ENCODE results near the gene CEACAM1. TPM values are rescaled to one million over a fixed set of nuclear protein-coding genes. Genes with fewer than 3 reads are reported as not detected.

CEACAM1 gene
- total and polyA plus RNA-seq, 2 donors (not counting 1 experiment from before 2014, with no cell fraction given) = 0.03 TPM; not detected in 1

- no peak overlapping the region for H3K9ac ChIP-seq (ENCODE audit: insufficient read depth, low read length)
- H3K4me2 ChIP-seq (ENCODE audit: extremely low read depth, insufficient read depth, low read length) = no peak overlapping the region
- H3K9me3 ChIP-seq (ENCODE audit: control insufficient read depth, insufficient read depth, low read depth, low read length) = no peaks in the 10 kb centered on the region
- no peak for DNase-seq (ENCODE audit: low read depth in 2 of 2)
- TF ChIP-seq CTCF (conservative IDR thresholded peaks at IDR 0.05 in 1 of 2, IDR thresholded peaks at IDR 0.05 in 1 of 2; ENCODE audit: low read depth in 1 of 2, low read length in 2 of 2) = no peak
- no peak for TF ChIP-seq EZH2 (IDR thresholded peaks at IDR 0.05; ENCODE audit: low read length, missing control alignments)
- no peaks in the 10 kb centered on the region for H3K4me1 ChIP-seq (ENCODE audit: control insufficient read depth, extremely low read depth, insufficient read depth, low read length)
- H3K27ac ChIP-seq (ENCODE audit: insufficient read depth, low read length) = no peak overlapping the region
- no peak overlapping the region for H2AFZ ChIP-seq (ENCODE audit: low read length)
- H3K79me2 ChIP-seq (ENCODE audit: control insufficient read depth, insufficient read depth, low read length) = no peaks in the 10 kb centered on the region
- no peaks in the 10 kb centered on the region for H4K20me1 ChIP-seq (ENCODE audit: control insufficient read depth, extremely low read depth, insufficient read depth, low read length)
- no peaks in the 10 kb centered on the region for H3K36me3 ChIP-seq (ENCODE audit: control insufficient read depth, insufficient read depth, low read length)
- H3K4me3 ChIP-seq (replicated peaks in 1 of 4; ENCODE audit: control extremely low read depth in 1 of 4, insufficient read depth in 1 of 4, low read depth in 3 of 4, low read length in 4 of 4) = no peak overlapping the region
- no peaks in the 10 kb centered on the region for H3K27me3 ChIP-seq (ENCODE audit: control insufficient read depth, insufficient read depth, low read length)
These were observed 16.1 kb downstream of the CEACAM1 start for GRCh38 chr19:42512130-42512636.

- no peaks in the 10 kb centered on the region for H3K4me1 ChIP-seq (ENCODE audit: control insufficient read depth, extremely low read depth, insufficient read depth, low read length)
- no peak overlapping the region for H3K4me2 ChIP-seq (ENCODE audit: extremely low read depth, insufficient read depth, low read length)
- H4K20me1 ChIP-seq (ENCODE audit: control insufficient read depth, extremely low read depth, insufficient read depth, low read length) = no peaks in the 10 kb centered on the region
- no peak overlapping the region for H2AFZ ChIP-seq (ENCODE audit: low read length)
- no peak overlapping the region for H3K9ac ChIP-seq (ENCODE audit: insufficient read depth, low read length)
- H3K79me2 ChIP-seq (ENCODE audit: control insufficient read depth, insufficient read depth, low read length) = no peaks in the 10 kb centered on the region
- H3K9me3 ChIP-seq (ENCODE audit: control insufficient read depth, insufficient read depth, low read depth, low read length) = no peaks in the 10 kb centered on the region
- TF ChIP-seq EZH2 (IDR thresholded peaks at IDR 0.05; ENCODE audit: low read length, missing control alignments) (no peak), CTCF (conservative IDR thresholded peaks at IDR 0.05 in 1 of 2, IDR thresholded peaks at IDR 0.05 in 1 of 2; ENCODE audit: low read depth in 1 of 2, low read length in 2 of 2) (no peak)
- DNase-seq (ENCODE audit: low read depth in 2 of 2) = no peak
- H3K36me3 ChIP-seq (ENCODE audit: control insufficient read depth, insufficient read depth, low read length) = no peaks in the 10 kb centered on the region
- no peak overlapping the region for H3K27ac ChIP-seq (ENCODE audit: insufficient read depth, low read length)
- no peaks in the 10 kb centered on the region for H3K27me3 ChIP-seq (ENCODE audit: control insufficient read depth, insufficient read depth, low read length)
- no peak overlapping the region for H3K4me3 ChIP-seq (replicated peaks in 1 of 4; ENCODE audit: control extremely low read depth in 1 of 4, insufficient read depth in 1 of 4, low read depth in 3 of 4, low read length in 4 of 4)
These were observed 16.9 kb downstream of the CEACAM1 start for GRCh38 chr19:42511340-42511739.

- H3K4me2 ChIP-seq (ENCODE audit: extremely low read depth, insufficient read depth, low read length) = no peak overlapping the region
- no peak overlapping the region for H3K27ac ChIP-seq (ENCODE audit: insufficient read depth, low read length)
- no peaks in the 10 kb centered on the region for H3K9me3 ChIP-seq (ENCODE audit: control insufficient read depth, insufficient read depth, low read depth, low read length)
- H3K4me1 ChIP-seq (ENCODE audit: control insufficient read depth, extremely low read depth, insufficient read depth, low read length) = no peaks in the 10 kb centered on the region
- no peak overlapping the region for H2AFZ ChIP-seq (ENCODE audit: low read length)
- no peak overlapping the region for H3K9ac ChIP-seq (ENCODE audit: insufficient read depth, low read length)
- H3K79me2 ChIP-seq (ENCODE audit: control insufficient read depth, insufficient read depth, low read length) = no peaks in the 10 kb centered on the region
- no peak for TF ChIP-seq CTCF (conservative IDR thresholded peaks at IDR 0.05 in 1 of 2, IDR thresholded peaks at IDR 0.05 in 1 of 2; ENCODE audit: low read depth in 1 of 2, low read length in 2 of 2)
- no peak for TF ChIP-seq EZH2 (IDR thresholded peaks at IDR 0.05; ENCODE audit: low read length, missing control alignments)
- H3K36me3 ChIP-seq (ENCODE audit: control insufficient read depth, insufficient read depth, low read length) = no peaks in the 10 kb centered on the region
- H3K4me3 ChIP-seq (replicated peaks in 1 of 4; ENCODE audit: control extremely low read depth in 1 of 4, insufficient read depth in 1 of 4, low read depth in 3 of 4, low read length in 4 of 4) = no peak overlapping the region
- no peaks in the 10 kb centered on the region for H3K27me3 ChIP-seq (ENCODE audit: control insufficient read depth, insufficient read depth, low read length)
- DNase-seq (ENCODE audit: low read depth in 2 of 2) = no peak
- no peaks in the 10 kb centered on the region for H4K20me1 ChIP-seq (ENCODE audit: control insufficient read depth, extremely low read depth, insufficient read depth, low read length)
These were observed 19.3 kb downstream of the CEACAM1 start for GRCh38 chr19:42508892-42509444.

All from fibroblast of lung (primary cell).